SKM-1 (cell line): ENCODE data around the gene ING5.

ENCODE experiments used
- DNase-seq: peaks from one replicate; lab custom pipeline; 2025; ENCODE audit not compliant: unreplicated experiment; lab: John Stamatoyannopoulos, UW

The ING5 gene

DNA sequence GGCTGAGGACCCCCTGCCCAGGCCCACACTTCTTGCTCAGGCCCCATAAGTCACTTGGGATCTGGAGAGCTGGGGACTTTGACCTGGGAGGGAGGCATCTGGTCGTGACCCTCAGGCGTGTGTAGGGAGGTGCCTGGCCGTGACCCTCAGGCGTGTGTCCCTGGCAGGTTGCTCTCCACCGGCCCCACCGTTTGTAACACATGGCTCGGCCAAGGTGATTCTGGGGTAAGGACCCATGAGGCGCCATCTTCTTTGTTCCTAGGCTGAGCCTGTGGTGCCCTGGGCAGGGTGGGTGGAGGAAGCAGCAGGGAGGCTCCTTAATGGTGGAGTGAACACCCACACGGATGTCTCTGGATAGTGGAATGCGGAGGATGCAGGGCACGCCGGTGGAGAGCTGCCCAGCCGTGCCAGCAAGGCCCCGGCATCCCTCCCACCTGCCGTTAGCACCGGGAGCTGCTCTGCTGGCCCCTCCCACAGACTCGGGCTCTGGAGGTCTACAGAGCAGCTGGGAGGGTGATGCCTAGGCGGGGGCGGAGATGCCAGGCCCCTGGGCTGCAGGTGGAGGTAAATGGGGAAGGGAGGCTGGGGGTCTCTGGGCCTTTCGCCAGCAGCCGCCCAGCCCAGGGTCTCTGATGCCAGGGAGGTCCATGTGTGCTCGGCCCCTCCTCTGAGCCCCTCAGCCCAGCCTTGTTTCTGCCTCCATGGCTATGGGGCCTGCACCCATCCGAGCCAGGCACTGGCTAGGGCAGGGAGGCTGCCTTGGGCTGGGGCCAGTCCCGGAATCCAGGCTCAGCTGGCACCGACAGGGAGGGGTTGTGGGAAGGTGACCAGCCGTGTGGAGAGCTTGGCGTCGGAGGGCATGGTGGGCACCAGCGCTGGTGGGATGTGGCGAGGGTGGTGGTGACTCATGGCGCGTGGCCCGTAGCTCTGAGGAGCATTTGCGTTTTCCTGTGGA lies 73.7 kb downstream of the ING5 start:
- DNase-seq, result no peak

DNA sequence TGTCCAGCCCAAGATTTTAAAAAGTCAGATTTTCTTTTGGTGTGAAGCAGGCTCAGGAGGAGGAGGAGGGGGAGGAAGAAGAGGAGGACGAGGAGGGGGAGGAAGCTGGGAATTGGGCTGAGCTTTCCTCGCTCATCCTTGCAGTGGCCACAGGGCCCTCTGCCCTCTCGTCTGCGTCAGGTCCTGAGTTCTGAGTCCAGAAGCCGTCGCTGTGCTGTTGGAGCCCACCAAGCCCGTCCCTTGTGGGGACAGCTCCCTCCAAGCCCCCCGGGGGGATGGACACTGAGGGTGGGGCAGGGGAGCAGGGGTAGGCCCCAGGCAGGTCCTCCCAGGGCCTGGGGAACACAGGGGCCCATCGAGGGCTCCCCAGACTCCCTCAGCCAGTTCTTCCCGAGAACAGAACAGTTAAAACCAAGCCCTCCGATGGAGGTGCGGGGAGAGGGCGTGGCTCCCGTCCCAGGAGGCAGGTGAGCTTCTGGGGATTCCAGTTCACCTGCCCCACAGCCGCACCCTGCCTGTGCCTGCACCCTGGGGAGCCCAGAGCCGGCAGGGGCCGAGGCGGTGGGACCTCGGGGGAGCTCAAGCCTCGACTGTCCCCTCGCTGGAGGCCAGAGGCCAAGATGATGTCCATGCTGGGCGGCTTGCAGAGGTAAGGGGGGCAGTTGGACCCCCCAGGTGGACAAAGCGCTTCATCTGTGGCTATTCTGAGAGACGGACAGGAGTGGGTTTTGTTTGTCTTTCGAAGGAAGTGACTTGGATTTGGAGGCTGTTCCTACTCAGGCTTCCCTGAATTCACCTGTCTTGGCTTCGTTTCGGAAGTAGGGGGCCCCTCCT lies 74.7 kb downstream of the ING5 start, which contains the start of gene GAL3ST2:
Gene GAL3ST2, plus strand, starts transcription at position 487 of the 834 bp plus-strand sequence. Its CDS starts 134 bp downstream, at position 621.
- DNase-seq, result no peak

DNA sequence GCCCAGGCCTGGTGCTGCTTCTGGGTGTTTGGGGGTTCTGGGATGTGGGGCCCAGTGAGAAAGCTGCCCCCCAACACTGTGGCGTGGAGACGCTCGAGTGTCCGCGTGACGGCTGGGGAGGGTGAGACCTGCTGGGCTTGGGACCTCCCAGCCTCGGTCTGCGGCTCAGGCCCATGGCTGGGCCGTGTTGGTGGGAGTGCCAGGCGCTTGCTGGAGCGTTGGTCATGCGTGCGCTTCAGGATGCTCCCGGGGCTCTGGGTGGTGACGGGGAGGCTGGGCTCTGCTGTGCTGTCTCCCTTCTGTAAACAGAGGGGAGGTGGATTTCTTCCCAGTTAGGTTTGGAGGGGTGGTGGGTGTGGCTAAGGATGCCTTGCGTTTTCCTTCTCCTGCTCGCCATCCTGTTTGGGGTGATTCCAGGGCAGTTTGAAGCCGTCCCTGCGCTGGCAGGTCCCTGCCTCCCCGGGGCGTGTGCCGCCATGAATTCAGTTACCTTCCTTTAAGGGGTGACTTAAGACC lies 75.4 kb downstream of the ING5 start:
- DNase-seq, result no peak

DNA sequence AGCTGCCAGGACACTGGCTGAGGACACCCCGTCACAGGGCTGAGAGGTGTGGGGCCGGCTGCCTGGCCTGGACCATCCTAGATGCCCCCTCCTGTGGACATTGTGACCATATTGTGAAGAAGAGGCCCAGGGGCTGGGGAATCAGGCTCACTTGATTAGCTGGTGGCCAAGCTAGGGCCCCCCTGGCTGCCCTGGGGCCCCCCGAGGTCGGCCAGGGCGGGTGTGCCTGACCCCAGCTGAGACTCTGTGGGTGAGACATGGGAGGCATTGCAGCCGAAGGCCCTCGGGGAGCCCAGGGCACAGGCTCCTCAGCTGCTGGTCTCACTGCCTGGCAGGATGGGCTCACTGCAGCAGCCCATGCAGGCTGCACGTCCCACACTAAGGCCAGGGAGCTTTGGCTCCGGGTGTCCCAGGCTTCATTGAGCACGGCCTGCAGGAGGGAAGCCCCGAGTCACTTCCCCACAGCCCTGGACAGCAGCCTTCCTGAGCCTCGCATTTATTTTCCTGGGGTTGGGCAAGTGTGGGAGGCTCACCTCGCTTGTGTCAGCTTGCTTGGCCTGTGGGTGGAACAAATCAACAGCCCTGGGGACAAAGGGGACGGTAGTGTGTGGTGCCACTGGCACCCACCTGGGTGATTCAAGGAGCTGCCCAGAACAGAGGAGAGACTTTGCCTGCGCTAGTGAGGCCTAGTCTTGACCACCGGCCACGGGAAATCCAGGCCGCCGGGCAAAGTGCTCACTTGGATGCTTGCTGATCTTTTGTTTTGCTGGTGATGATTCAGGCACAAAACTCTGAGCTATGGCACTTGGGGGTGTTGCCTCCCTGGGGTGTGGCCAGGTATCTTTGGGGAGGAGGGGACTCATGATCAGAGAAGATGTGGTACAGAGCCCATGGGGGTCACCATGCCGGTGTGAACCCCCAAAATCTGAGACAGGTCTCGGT lies 76.1 kb downstream of the ING5 start:
- no peak for DNase-seq
